Subcutaneous adipose tissue (tissue), 4 donors: Measurements from ENCODE around the gene PJA1. TPM values are rescaled to one million over a fixed set of nuclear protein-coding genes. Genes with fewer than 3 reads are reported as not detected.

Source experiments
- total RNA-seq, 4 donors: library from RNA; depleted of rRNA; stranded (reverse); fragments of >200 nt; gene quantifications; one replicate each; pipeline ENCODE4 v1.1.0, GENCODE V29; 2016
- TF ChIP-seq, protein P1 (sequence below): fragments of 450-650 bp; IDR thresholded peaks from one replicate; pipeline ENCODE4 v1.5.1; 2016; ENCODE audit warnings: low read depth, mild to moderate bottlenecking, control low read depth, antibody characterized with exemption, moderate library complexity

The PJA1 gene, protein sequence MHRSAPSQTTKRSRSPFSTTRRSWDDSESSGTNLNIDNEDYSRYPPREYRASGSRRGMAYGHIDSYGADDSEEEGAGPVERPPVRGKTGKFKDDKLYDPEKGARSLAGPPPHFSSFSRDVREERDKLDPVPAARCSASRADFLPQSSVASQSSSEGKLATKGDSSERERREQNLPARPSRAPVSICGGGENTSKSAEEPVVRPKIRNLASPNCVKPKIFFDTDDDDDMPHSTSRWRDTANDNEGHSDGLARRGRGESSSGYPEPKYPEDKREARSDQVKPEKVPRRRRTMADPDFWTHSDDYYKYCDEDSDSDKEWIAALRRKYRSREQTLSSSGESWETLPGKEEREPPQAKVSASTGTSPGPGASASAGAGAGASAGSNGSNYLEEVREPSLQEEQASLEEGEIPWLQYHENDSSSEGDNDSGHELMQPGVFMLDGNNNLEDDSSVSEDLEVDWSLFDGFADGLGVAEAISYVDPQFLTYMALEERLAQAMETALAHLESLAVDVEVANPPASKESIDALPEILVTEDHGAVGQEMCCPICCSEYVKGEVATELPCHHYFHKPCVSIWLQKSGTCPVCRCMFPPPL
- 10 to 100 TPM; 37.2 to 62.8 (median 48.3) TPM for total RNA-seq

DNA sequence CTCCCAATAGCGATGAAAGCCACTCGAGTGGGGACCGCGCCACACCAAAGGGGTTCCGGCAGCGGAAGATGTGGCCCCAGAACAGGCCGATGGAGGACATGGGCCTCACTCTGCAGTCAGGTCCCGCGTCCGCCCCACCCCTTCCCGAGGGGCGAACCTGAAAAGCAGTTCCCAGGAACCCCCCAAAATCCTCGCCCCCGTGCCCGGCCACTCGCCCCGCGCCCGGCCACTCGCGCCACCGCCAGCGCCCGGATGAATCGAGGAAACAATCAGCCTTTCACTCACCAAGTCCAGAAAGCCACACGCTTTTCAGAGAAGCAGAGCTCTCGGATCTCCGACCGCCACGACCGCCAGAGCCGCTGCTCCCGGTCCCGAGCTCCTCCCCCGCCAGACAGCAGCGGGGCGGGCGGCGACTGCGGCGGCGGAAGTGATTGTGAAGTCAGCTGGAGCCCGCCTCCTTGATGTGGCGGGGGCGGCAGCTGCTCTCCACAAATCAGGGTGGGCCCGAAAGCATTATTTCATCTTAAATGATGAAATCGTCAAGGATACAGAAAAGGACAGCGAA, at the start of gene PJA1:
Gene PJA1 (minus strand): TSS at position 367 of the 565 bp plus-strand sequence. CDS start 2,380 bp downstream, outside the sequence.
- TF ChIP-seq, protein P1, sequence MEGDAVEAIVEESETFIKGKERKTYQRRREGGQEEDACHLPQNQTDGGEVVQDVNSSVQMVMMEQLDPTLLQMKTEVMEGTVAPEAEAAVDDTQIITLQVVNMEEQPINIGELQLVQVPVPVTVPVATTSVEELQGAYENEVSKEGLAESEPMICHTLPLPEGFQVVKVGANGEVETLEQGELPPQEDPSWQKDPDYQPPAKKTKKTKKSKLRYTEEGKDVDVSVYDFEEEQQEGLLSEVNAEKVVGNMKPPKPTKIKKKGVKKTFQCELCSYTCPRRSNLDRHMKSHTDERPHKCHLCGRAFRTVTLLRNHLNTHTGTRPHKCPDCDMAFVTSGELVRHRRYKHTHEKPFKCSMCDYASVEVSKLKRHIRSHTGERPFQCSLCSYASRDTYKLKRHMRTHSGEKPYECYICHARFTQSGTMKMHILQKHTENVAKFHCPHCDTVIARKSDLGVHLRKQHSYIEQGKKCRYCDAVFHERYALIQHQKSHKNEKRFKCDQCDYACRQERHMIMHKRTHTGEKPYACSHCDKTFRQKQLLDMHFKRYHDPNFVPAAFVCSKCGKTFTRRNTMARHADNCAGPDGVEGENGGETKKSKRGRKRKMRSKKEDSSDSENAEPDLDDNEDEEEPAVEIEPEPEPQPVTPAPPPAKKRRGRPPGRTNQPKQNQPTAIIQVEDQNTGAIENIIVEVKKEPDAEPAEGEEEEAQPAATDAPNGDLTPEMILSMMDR = no peak

DNA sequence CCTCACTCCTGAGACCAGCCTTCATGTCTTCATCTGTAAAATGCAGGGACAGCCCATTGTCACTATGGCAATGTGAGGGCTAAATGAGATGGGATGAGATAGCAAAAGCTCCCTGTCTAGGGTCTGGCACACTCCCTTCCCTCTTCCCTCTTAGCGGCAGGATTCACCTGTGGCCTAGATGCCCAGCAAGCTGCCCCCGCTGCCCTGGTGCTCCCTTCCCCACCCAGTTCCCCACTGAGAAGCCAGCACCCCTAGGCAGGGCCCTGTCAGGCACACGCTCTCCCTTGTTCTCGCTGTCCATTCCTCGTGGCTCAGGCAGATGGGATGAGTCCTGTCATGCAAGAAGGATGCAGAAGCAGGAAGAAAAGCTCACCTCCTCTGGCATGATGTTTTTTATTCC, 49.2 kb upstream of the PJA1 start:
- TF ChIP-seq, protein P1 = no peak

DNA sequence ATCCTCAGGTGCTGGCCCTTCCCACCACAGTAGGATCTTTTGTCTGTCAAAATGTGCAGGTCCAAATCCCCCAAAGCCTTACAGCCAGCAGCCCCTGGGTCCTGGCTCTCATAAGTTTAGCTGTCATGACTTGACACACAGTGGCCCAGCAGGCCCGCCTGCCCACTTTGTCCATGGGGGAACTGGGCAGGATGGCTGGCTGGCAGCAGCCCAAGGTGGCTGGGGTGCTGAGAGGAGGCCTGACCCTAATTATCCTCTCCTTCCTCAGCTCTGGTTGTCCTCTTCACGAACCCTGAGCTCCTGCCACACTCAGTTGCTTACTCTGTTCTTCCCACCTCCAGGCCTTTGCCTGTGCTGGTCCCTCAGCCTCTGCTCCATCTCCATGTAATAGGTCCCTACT, 46.4 kb upstream of the PJA1 start:
- TF ChIP-seq, protein P1 = no peak

DNA sequence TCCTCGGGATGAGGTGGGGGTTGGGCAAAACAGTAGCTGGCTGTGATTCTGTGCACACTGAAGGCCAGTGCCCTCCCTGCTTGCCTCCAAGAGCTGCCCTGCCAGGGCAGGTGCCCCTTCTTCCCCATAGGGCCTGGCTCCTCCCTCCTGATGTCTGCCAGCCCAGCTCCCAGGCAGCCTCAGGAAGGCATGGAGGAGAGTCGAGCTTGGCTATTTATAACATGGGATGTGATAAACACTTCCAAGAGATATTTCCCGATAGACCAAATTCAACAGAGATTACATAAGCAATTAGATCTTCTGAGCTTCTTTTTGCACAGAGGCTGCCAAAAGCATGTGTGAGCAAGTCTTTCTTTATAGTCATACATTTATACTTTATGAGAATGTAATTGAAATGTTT, 45.3 kb upstream of the PJA1 start:
- TF ChIP-seq, protein P1 = no peak

DNA sequence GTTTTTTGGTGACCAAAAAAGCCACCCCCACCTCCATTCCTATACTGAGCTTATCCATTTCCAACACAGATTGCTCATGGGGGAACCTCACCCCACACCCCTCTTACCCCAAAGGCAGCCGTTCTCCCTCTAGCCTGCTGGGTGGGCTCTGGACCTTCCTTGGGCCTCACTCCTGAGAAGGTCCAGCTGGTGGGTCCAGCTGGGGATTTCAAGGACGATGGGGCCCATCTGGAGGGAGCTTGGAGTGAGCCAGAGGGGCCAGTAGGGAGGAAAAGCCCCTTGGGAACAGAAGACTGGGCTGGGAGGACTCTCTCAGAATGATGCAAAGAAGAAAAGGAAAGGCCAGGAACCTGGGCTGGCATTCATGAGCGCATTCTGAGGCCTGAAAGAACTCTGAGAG, 42.0 kb upstream of the PJA1 start:
- TF ChIP-seq, protein P1 = no peak

DNA sequence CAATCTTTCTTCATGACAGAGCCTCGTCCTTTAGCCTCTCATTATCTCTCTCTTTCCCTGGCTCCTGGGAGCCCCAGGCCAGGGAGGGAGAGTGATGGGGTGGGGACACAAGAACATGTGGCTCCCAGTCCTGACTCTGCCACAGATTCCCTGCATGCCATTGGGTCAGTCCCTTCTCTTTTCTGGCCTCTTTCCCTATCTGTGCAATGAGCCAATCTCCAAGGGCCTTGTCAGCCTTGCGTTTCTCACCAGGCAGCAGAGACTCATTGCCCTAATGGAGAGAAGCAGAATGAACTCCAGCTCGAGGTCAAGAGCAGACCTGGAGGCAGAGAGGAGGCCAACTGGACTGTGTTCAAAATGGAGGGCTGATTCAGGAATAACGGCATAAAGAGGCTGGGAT, 38.4 kb upstream of the PJA1 start:
- TF ChIP-seq, protein P1 = no peak

DNA sequence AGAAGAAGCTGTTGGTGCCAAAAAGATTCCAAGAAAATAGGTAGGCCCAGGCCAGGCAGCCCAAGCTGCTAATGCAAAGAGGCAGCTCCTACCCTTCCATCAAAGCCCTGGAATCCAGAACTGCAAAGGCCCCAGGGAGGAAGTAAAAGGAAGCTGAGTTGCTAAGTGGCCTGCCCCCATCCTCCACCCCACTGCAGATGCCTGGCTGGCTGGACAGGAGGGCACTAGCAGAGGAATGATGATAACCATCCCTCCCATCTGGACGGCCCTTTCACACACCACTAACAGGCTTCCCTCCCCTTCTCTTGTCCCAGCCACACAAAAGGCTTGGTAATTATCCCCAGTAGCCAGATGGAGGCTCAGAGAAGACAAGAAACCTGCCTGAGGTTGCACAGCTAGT, 32.4 kb upstream of the PJA1 start:
- TF ChIP-seq, protein P1 = no peak
